Mucosa of stomach (tissue), 1 donor: Measurements from ENCODE around the gene GRB14.
"Not testable (repeated sequence)": the region's sequence is repeated elsewhere in the genome, so short reads cannot be mapped to it uniquely, and the experiment has no call there.

Experiments used
- H3K27me3 ChIP-seq: one replicate; pipeline ENCODE4 v1.7.0; 2013; ENCODE audit warnings: mild to moderate bottlenecking, low read length; ENCODE audit not compliant: control insufficient read depth, insufficient read depth
- H3K36me3 ChIP-seq: one replicate; pipeline ENCODE4 v1.7.0; 2013; ENCODE audit warnings: low read length; ENCODE audit not compliant: control insufficient read depth, insufficient read depth
- H3K4me1 ChIP-seq: one replicate; pipeline ENCODE4 v1.7.0; 2013; ENCODE audit warnings: mild to moderate bottlenecking, low read length; ENCODE audit not compliant: control insufficient read depth, insufficient read depth
- H3K4me3 ChIP-seq: one replicate; pipeline ENCODE4 v1.7.0; 2013; ENCODE audit warnings: low read length
- H3K9ac ChIP-seq: one replicate; pipeline ENCODE4 v1.7.0; 2013; ENCODE audit warnings: mild to moderate bottlenecking, low read length, moderate library complexity
- H3K9me3 ChIP-seq: one replicate; pipeline ENCODE4 v1.7.0; 2013; ENCODE audit warnings: mild to moderate bottlenecking, low read length, moderate library complexity; ENCODE audit not compliant: control insufficient read depth
- donor health status: Pancreatic carcinoma.

Gene GRB14

DNA sequence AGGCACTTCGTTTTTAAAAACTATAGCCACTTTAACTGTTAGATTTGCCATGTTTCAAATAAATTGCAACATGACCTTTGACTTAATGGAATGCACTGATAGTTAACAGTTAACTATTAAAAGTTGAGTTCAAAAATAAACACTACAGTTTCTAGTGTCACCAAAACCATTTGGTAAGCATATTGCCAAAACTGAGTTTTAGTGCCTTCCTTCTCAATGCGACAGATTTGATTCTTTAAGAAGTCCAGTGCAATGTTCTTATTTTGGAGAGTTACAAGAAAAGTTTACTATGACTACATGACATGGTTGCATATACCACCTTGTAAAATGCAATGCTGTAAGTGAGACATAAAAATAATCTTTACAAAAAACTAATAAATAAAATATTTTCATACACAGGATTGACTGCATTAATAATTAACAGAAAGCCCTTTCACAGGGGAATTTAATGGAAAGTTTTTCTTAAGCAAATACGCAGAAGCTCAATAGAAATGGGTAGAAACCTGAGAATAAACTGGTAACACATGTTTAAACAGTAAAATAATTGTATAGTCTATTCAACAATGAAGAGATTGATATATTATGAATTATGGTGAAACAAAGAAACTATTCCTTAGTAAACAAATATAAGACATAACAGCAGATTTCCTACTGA is 53.8 kb downstream of the GRB14 start:
- H3K9me3 ChIP-seq = no peaks in the 10 kb centered on the region
- no peak overlapping the region for H3K9ac ChIP-seq
- H3K4me1 ChIP-seq = no peaks in the 10 kb centered on the region
- H3K27me3 ChIP-seq = no peaks in the 10 kb centered on the region
- no peaks in the 10 kb centered on the region for H3K36me3 ChIP-seq
- no peak overlapping the region for H3K4me3 ChIP-seq

DNA sequence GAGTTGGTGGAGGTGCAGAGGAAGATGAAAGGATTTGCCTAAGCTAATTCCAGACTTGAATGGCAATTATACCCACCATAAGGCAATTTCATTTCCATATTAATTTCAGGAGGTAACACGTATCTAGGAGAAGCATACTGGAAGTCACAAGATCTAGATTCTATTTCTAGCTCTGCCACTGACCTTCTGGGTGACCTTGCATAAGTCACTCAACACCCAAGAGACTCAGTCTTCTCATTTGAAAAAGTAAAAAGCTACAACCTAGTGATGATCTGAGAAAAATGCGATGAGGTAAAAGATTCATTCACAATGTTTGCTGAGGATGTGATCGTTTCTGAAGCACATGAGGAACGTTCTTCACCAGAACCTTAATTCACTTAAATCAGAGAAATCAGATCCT is 55.9 kb downstream of the GRB14 start:
- no peaks in the 10 kb centered on the region for H3K9me3 ChIP-seq
- H3K4me3 ChIP-seq = no peak overlapping the region
- H3K36me3 ChIP-seq = no peaks in the 10 kb centered on the region
- H3K27me3 ChIP-seq = no peaks in the 10 kb centered on the region
- H3K4me1 ChIP-seq = no peaks in the 10 kb centered on the region
- no peak overlapping the region for H3K9ac ChIP-seq

DNA sequence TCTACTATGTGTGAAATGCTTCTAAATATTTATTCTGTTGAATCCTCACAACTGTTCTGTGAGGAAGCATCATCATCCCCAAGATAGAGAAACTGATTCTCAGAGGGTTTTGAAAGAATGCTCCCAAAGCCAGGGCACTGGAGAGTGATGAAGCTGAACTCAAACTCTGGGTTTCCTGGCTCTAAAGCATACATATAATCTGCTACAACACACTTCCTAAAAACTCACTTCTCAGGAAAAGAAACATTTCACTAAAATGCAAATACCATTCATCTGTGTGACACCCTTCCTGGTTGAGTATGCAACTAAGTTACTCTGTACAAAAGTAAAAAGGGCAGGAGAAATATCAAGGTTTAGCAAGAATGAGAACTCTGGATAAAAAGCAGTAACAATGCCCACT is 58.6 kb downstream of the GRB14 start:
- no peaks in the 10 kb centered on the region for H3K4me1 ChIP-seq
- H3K9ac ChIP-seq = no peak overlapping the region
- no peaks in the 10 kb centered on the region for H3K36me3 ChIP-seq
- no peaks in the 10 kb centered on the region for H3K27me3 ChIP-seq
- no peak overlapping the region for H3K4me3 ChIP-seq
- no peaks in the 10 kb centered on the region for H3K9me3 ChIP-seq

DNA sequence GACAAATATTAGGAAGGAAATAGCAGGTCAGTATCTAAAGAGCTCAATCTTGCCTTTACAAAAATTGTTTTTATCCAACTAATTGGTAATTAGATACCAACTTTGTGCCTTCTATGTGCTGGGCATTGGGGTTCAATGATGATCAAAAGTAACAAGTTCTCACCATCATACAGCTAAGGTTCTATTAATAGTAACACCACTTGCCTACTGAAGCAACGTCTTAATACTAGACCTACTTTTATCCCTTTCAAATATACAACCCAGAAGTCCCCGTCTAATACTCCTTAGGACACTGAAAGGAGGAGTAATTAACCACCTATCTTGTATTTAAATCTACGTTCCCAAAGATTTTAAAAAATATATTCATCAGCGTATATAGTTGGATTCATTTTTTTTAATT is 59.3 kb downstream of the GRB14 start:
- H3K36me3 ChIP-seq = no peaks in the 10 kb centered on the region
- no peaks in the 10 kb centered on the region for H3K27me3 ChIP-seq
- H3K4me3 ChIP-seq = no peak overlapping the region
- no peaks in the 10 kb centered on the region for H3K9me3 ChIP-seq
- H3K9ac ChIP-seq = no peak overlapping the region
- H3K4me1 ChIP-seq = no peaks in the 10 kb centered on the region

DNA sequence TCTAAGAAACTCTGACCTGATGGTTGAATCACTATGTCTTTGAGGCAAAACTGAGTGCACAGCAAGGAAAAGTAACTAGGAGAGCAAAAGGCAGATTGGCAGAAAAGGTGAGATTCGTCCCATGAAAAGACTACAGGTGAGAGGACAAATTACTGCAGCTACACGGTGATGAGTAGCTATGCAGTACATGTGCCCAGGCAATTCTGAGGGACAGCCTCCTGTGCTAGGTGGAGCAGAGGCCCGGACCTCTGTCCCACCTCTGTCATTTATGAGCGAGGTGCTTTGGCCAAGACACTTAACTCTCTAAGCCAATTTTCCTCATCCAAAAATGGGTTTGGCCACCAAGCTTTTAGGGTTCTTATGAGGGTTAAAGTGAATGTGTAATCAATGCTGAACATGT is 59.9 kb downstream of the GRB14 start:
- Histone ChIP-seq H3K36me3 (no peaks in the 10 kb centered on the region), H3K9me3 (no peaks in the 10 kb centered on the region), H3K9ac (no peak overlapping the region), H3K4me1 (no peaks in the 10 kb centered on the region), H3K4me3 (no peak overlapping the region), H3K27me3 (no peaks in the 10 kb centered on the region)

DNA sequence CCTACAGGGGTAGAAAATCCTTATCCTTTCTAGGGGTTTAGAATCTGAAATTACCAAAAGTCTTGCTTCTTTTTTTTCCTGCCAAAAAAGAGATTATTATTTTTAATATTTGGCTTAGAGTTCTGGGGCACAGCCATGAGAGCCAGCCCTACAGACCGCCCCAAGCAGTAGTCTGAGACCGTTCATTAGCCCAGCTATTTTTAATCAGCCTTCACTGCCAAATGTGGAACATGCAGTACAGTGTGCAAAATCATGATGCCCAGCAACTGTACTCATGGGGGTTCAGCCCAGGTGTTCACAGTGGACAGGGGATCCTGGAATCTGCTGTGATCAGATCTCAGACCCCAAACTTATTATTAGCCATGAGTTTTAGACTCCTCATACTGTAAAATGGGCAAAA is 60.4 kb downstream of the GRB14 start:
- Histone ChIP-seq H3K9ac (no peak overlapping the region), H3K9me3 (no peaks in the 10 kb centered on the region), H3K36me3 (no peaks in the 10 kb centered on the region), H3K4me3 (no peak overlapping the region), H3K4me1 (no peaks in the 10 kb centered on the region), H3K27me3 (no peaks in the 10 kb centered on the region)

DNA sequence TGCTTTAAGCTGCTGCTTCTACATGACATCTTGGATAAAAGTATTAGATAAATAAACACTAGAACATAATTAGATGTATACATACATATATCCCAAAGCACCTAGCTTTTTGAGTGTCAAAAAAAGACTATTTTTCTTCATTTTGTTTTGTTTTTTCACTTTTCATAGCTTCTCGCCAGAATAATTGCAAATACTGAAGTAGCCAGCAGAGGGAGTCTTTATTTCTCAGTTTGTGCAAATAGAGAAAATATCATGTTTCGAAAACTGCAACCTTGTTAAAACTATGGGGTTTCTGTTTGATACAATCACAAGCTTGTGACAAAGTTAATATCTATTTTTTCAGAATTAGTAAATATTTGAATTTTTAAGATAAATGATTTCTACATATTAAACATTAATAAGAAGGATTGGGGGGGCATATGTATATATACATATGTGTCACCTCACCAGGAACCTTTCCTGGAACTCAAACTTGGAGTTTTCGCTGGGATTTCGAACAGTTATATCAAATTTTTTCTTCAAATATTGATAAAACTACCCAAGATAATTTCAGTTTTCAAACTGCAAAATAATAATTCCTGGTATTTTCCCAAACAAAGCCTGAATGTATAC is 61.0 kb downstream of the GRB14 start:
- no peak overlapping the region for H3K4me3 ChIP-seq
- no peaks in the 10 kb centered on the region for H3K4me1 ChIP-seq
- H3K9me3 ChIP-seq = no peaks in the 10 kb centered on the region
- no peak overlapping the region for H3K9ac ChIP-seq
- no peaks in the 10 kb centered on the region for H3K36me3 ChIP-seq
- no peaks in the 10 kb centered on the region for H3K27me3 ChIP-seq

DNA sequence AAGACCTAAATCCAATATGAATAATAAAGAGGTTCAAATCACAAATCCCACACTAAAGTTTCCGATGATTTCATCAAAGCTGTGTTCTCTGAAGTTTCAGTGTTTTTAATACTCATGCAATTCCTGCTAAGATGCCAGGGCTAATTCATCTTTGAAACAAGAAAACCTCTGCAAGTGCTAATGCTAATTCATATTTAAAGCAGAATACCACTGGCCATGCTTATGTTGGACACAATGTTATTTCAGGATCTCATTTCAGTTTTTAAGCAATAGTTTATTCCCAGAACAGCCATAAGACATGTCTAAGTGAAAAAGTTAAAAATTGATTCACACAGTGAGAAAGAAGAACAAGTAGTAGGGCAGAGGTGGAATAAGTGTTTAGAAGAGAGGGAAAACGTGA is 62.8 kb downstream of the GRB14 start:
- no peaks in the 10 kb centered on the region for H3K9me3 ChIP-seq
- H3K36me3 ChIP-seq = no peaks in the 10 kb centered on the region
- H3K27me3 ChIP-seq = no peaks in the 10 kb centered on the region
- no peaks in the 10 kb centered on the region for H3K4me1 ChIP-seq
- H3K9ac ChIP-seq = no peak overlapping the region
- H3K4me3 ChIP-seq = no peak overlapping the region

DNA sequence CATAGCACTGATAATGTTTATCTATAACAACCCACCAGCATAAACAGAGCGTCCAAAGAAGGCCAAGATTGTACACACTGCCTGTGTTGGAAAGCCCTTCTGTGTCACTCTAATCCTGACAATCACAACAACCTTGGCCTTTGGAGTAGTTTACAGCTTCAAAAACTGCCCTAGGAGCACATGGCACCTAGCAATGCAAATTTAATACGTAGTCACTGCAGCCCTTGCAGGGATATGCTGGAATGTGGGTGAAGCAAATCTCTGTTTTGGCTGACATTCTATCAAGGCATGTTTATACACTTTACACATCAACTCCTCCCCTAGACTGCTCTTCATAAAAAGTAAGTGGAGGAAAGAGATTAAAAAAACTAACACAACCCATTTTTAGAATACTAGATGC is 66.8 kb downstream of the GRB14 start:
- Histone ChIP-seq H3K4me3 (no peak overlapping the region), H3K9me3 (no peaks in the 10 kb centered on the region), H3K4me1 (no peaks in the 10 kb centered on the region)

DNA sequence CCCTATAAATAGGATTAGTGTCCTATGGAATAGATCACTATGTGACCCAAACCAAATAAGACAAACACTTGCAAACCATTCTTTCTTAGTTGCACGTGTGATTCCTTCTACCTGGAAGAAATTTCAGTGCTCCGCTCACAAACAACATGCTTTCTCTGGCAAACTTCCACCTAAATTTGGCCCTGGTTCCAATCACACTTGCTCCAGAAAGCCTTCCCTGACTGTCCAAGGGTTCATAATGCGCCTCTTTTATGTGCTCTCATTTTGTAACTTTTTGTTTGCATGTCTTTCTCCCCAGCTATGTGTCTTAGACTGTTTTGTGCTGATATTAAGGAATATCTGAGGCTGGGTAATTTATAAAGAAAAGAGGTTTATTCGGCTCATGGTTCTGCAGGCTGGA is 69.8 kb downstream of the GRB14 start:
- no peaks in the 10 kb centered on the region for H3K4me1 ChIP-seq
- H3K9ac ChIP-seq = no peak overlapping the region
- no peaks in the 10 kb centered on the region for H3K9me3 ChIP-seq
- no peaks in the 10 kb centered on the region for H3K36me3 ChIP-seq
- no peak overlapping the region for H3K4me3 ChIP-seq
- H3K27me3 ChIP-seq = no peaks in the 10 kb centered on the region

More for the DNA sequence above, 66.8 kb downstream of the GRB14 start:
- Histone ChIP-seq H3K9ac (no peak overlapping the region), H3K27me3 (no peaks in the 10 kb centered on the region), H3K36me3 (no peaks in the 10 kb centered on the region)

DNA sequence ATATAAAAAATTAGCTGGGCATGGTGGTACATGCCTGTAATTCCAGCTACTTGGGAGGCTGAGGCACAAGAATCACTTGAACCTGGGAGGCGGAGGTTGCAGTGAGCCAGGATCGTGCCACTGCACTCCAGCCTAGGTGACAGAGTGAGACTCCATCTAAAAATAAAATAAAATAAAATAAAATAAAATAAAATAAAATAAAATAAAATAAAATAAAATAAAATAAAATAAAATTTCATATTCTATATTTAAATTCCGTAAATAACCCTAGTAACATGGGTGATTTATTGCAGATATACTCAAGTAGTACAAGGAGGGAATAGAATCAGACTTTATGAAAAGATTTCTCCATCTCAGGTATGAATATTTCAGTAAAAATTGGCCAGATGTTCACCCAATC is 71.6 kb downstream of the GRB14 start:
- H3K27me3 ChIP-seq, H3K9me3 ChIP-seq, H3K4me3 ChIP-seq, H3K9ac ChIP-seq, H3K4me1 ChIP-seq, H3K36me3 ChIP-seq: not testable (repeated sequence)

DNA sequence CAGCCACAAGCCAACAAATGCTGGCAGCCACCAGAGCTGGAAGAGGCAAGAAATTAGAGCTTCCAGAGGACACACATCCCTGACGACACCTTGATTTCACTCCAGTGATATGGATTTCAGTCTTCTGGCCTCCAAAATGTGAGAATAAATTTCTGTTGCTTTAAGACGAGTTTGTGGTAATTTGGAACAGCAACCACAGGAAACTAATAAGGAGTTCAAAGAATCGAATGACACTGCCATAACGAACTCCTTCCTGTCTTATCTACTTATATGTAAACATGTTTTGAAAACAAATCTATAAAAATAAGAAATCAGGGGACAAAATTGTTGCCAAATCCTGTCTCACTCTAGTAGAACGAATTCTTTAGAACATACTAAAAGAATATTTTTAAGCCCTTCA is 75.8 kb downstream of the GRB14 start:
- H3K9me3 ChIP-seq = no peaks in the 10 kb centered on the region
- no peaks in the 10 kb centered on the region for H3K36me3 ChIP-seq
- no peaks in the 10 kb centered on the region for H3K27me3 ChIP-seq
- H3K9ac ChIP-seq = no peak overlapping the region
- no peaks in the 10 kb centered on the region for H3K4me1 ChIP-seq
- no peak overlapping the region for H3K4me3 ChIP-seq

DNA sequence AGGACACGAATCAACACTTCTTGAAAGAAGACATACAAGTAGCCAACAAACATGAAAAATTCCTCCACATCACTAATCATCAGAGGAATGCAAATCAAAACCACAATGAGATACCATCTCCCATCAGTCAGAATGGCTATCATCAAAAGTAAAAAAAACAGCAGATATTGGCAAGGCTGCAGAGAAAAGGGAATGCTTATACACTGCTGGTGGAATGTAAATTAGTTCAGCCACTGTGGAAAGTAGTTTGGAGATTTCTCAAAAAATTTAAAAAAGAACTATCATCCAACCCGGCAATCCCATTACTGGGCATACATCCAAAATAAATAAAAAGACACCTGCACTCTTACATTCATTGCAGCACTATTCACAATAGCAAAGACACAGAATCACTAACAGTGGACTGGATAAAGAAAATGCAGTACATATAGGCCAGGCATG is 78.7 kb downstream of the GRB14 start:
- no peaks in the 10 kb centered on the region for H3K4me1 ChIP-seq
- no peak overlapping the region for H3K4me3 ChIP-seq
- no peaks in the 10 kb centered on the region for H3K36me3 ChIP-seq
- no peaks in the 10 kb centered on the region for H3K27me3 ChIP-seq
- no peaks in the 10 kb centered on the region for H3K9me3 ChIP-seq
- H3K9ac ChIP-seq = no peak overlapping the region
